GM18951 (cell line): ENCODE measurements around the gene OR10H1.
"Not testable (repeated sequence)": the region's sequence is repeated elsewhere in the genome, so short reads cannot be mapped to it uniquely, and the experiment has no call there.

Experiments
- POLR2A ChIP-seq: IDR thresholded peaks from 4 replicates; pipeline ENCODE4 v1.6.1; 2011; ENCODE audit warnings: mild to moderate bottlenecking; ENCODE audit not compliant: insufficient read length, insufficient read depth; ENCODE audit errors: extremely low read depth
- in situ Hi-C: fragments of 300-500 bp; cut with MboI; formaldehyde crosslinking; loops from one replicate; pipeline ENCODE4 v1.12.0; 2022; ENCODE audit warnings: low sequenced_read_pairs, mixed read lengths, inconsistent platforms; ENCODE audit not compliant: unreplicated experiment

OR10H1 gene

GRCh38 chr19:15776264-15776663 lies 39.2 kb downstream of the OR10H1 start:
- in situ Hi-C loops = no loop called here
- no peak for TF ChIP-seq POLR2A

GRCh38 chr19:15775249-15775648 lies 40.2 kb downstream of the OR10H1 start:
- TF ChIP-seq POLR2A = no peak
- in situ Hi-C loops = no loop called here

- in situ Hi-C loops = not testable (repeated sequence)
These were observed 41.3 kb downstream of the OR10H1 start for GRCh38 chr19:15774159-15774558.

- no peak for TF ChIP-seq POLR2A
- in situ Hi-C loops = no loop called here
These were observed 45.9 kb downstream of the OR10H1 start for GRCh38 chr19:15769586-15769985.

- in situ Hi-C loops = no loop called here
- TF ChIP-seq POLR2A = no peak
These were observed 55.4 kb downstream of the OR10H1 start for GRCh38 chr19:15759962-15760565.

GRCh38 chr19:15758379-15758778 lies 57.1 kb downstream of the OR10H1 start:
- in situ Hi-C loops = no loop called here
- TF ChIP-seq POLR2A = no peak
